IMR-90 (cell line): Measurements from ENCODE around the gene SUN5. TPM values are rescaled to one million over a fixed set of nuclear protein-coding genes. Genes with fewer than 3 reads are reported as not detected.

Experiments
- ATAC-seq: fragments of 200-7000 bp; cut with Tn5 transposase; 2 replicates; pipeline ENCODE4 v1.9.1; 2020; ENCODE audit warnings: low read depth, mild to moderate bottlenecking, moderate library complexity
- BruUV-seq: library from RNA; stranded (reverse); fragments of 400-500 nt; replicated peaks from 2 replicates; lab custom pipeline; 2021; lab: Mats Ljungman, UMichigan
- CTCF ChIA-PET: fragments of 300-600 bp; formaldehyde crosslinking; extraction: SDS; loops from one replicate; lab custom pipeline; 2021; ENCODE audit warnings: antibody characterized with exemption; lab: Yijun Ruan, JAX
- POLR2A ChIA-PET: fragments of 300-600 bp; sonication (Branson Sonifier 250); formaldehyde crosslinking; loops from one replicate; lab custom pipeline; 2022; ENCODE audit warnings: antibody characterized with exemption; ENCODE audit not compliant: unreplicated experiment; lab: Charles Lee
- DNase-seq: peaks from one replicate; pipeline ENCODE4 v3.0.0; 2013
- H2AFZ ChIP-seq: replicated peaks from 2 replicates; pipeline ENCODE3; 2013; ENCODE audit warnings: low read length, mild to moderate bottlenecking; ENCODE audit not compliant: poor library complexity
- H2AK5ac ChIP-seq: 2 replicates; pipeline ENCODE4 v1.6.1; 2013; ENCODE audit warnings: low read depth, low read length, inconsistent platforms
- H2AK9ac ChIP-seq: replicated peaks from 2 replicates; pipeline ENCODE3; 2013; ENCODE audit warnings: mild to moderate bottlenecking, low read depth, low read length, moderate library complexity; ENCODE audit not compliant: poor library complexity
- H2BK120ac ChIP-seq: 2 replicates; pipeline ENCODE4 v1.6.1; 2013; ENCODE audit warnings: low read depth, low read length, inconsistent platforms
- H2BK15ac ChIP-seq: 3 replicates; pipeline ENCODE4 v1.6.1; 2013; ENCODE audit warnings: low read depth, low read length, inconsistent platforms
- H2BK20ac ChIP-seq: 2 replicates; pipeline ENCODE4 v1.6.1; 2013; ENCODE audit warnings: low read depth, mild to moderate bottlenecking, inconsistent platforms, low read length, moderate library complexity
- H2BK5ac ChIP-seq: 2 replicates; pipeline ENCODE4 v1.6.1; 2013; ENCODE audit warnings: mild to moderate bottlenecking, low read depth, low read length, inconsistent platforms; ENCODE audit not compliant: poor library complexity, severe bottlenecking
- H3K14ac ChIP-seq: replicated peaks from 2 replicates; pipeline ENCODE4 v1.6.1; 2013; ENCODE audit warnings: low read depth, low read length, inconsistent platforms
- H3K18ac ChIP-seq: 2 replicates; pipeline ENCODE4 v1.6.1; 2013; ENCODE audit warnings: low read depth, low read length, control low read depth
- H3K23ac ChIP-seq: 2 replicates; pipeline ENCODE4 v1.6.1; 2013; ENCODE audit warnings: low read depth, low read length, inconsistent platforms
- H3K27ac ChIP-seq: 2 replicates; pipeline ENCODE4 v1.5.1; 2013; ENCODE audit warnings: mild to moderate bottlenecking, control low read depth, low read length; ENCODE audit not compliant: insufficient read depth
- H3K27me3 ChIP-seq: 2 replicates; pipeline ENCODE4 v1.6.1; 2013; ENCODE audit warnings: low read length; ENCODE audit not compliant: control insufficient read depth, insufficient read depth
- H3K36me3 ChIP-seq: 2 replicates; pipeline ENCODE4 v1.6.1; 2013; ENCODE audit warnings: low read length, mixed read lengths; ENCODE audit not compliant: control insufficient read depth, insufficient read depth
- H3K4ac ChIP-seq: 2 replicates; pipeline ENCODE4 v1.6.1; 2013; ENCODE audit warnings: low read depth, low read length, inconsistent platforms
- H3K4me1 ChIP-seq: 2 replicates; pipeline ENCODE4 v1.6.1; 2013; ENCODE audit warnings: low read length, mixed read lengths; ENCODE audit not compliant: control insufficient read depth, insufficient read depth
- H3K4me2 ChIP-seq: 2 replicates; pipeline ENCODE4 v1.6.1; 2013; ENCODE audit warnings: low read depth, mild to moderate bottlenecking, control low read depth, low read length, moderate library complexity
- H3K4me3 ChIP-seq: 2 replicates; pipeline ENCODE4 v1.5.1; 2013; ENCODE audit warnings: low read depth, mild to moderate bottlenecking, control low read depth, low read length, moderate library complexity; ENCODE audit not compliant: insufficient read depth
- H3K56ac ChIP-seq: 2 replicates; pipeline ENCODE4 v1.6.1; 2013; ENCODE audit warnings: low read length, inconsistent platforms; ENCODE audit not compliant: insufficient read depth; ENCODE audit errors: extremely low read depth
- H3K79me1 ChIP-seq, 2 experiments: 2 replicates each; pipeline ENCODE4 v1.6.1; 2013; ENCODE audit warnings: low read length in 2 of 2, inconsistent platforms in 1 of 2, low read depth in 1 of 2
- H3K9ac ChIP-seq: 2 replicates; pipeline ENCODE4 v1.6.1; 2013; ENCODE audit warnings: low read depth, low read length, control low read depth
- H3K9me1 ChIP-seq: 2 replicates; pipeline ENCODE4 v1.6.1; 2013; ENCODE audit warnings: low read length, inconsistent platforms; ENCODE audit not compliant: insufficient read depth
- H3K9me3 ChIP-seq: 2 replicates; pipeline ENCODE4 v1.6.1; 2013; ENCODE audit warnings: low read length; ENCODE audit not compliant: control insufficient read depth, insufficient read depth
- H4K20me1 ChIP-seq: 2 replicates; pipeline ENCODE4 v1.6.1; 2013; ENCODE audit warnings: low read length, inconsistent platforms; ENCODE audit not compliant: insufficient read depth
- H4K5ac ChIP-seq: 2 replicates; pipeline ENCODE4 v1.6.1; 2013; ENCODE audit warnings: mild to moderate bottlenecking, low read depth, low read length, control low read depth
- H4K8ac ChIP-seq, 2 experiments: 2 replicates each; pipeline ENCODE4 v1.6.1; 2013; ENCODE audit warnings: low read depth in 2 of 2, low read length in 2 of 2, control low read depth in 1 of 2, inconsistent platforms in 1 of 2
- H4K91ac ChIP-seq: 2 replicates; pipeline ENCODE4 v1.6.1; 2013; ENCODE audit warnings: low read depth, low read length, inconsistent platforms; ENCODE audit not compliant: insufficient read depth
- CHD1 ChIP-seq: IDR thresholded peaks from 2 replicates; pipeline ENCODE4 v1.6.1; 2012; ENCODE audit warnings: low read depth, low read length, improper control_type of control experiment
- WGBS, 2 experiments: methylation state at CpG; one replicate each; pipeline versions ENCODE4 v1.1.5 to v1.1.7; 2013; ENCODE audit warnings: missing lambda C conversion rate in 2 of 2; ENCODE audit not compliant: insufficient read length in 1 of 2; ENCODE audit errors: extremely low coverage in 2 of 2; 5-methylcytosine and 5-hydroxymethylcytosine counted together
- dilution Hi-C: fragments of 300-500 bp; cut with HindIII; formaldehyde crosslinking; loops from one replicate; pipeline ENCODE4 v1.14.3; 2018; ENCODE audit warnings: low sequenced_read_pairs; ENCODE audit not compliant: unreplicated experiment
- in situ Hi-C: fragments of 300-500 bp; cut with MboI; formaldehyde crosslinking; loops from 3 replicates; pipeline ENCODE4 v1.14.3; 2019; ENCODE audit warnings: low sequenced_read_pairs, inconsistent platforms, mixed read lengths
- intact Hi-C: fragments of 100-400 bp; cut with micrococcal nuclease; formaldehyde crosslinking; loops from 2 replicates; pipeline ENCODE4 v1.10.0; 2022
- polyA plus RNA-seq, 3 experiments: library from polyadenylated mRNA; depleted of rRNA; stranded (reverse); fragments of >200 nt; gene quantifications; 2 replicates each; pipeline ENCODE4 v1.2.3, GENCODE V29; 2012; ENCODE audit warnings: low replicate concordance in 1 of 3
- total RNA-seq: library from RNA; depleted of rRNA; stranded (reverse); fragments of >200 nt; gene quantifications from 2 replicates; pipeline ENCODE4 v1.2.3, GENCODE V29; 2012
- TF ChIP-seq, protein P1 (sequence below): fragments of 150-350 bp; IDR thresholded peaks from 2 replicates; pipeline ENCODE4 v1.6.1; 2017; ENCODE audit warnings: mild to moderate bottlenecking, antibody characterized with exemption, low read length, low read depth

Gene SUN5
- total and polyA plus RNA-seq, 2 of the 4 experiments (the other 2 are of a cell fraction), result not detected

DNA sequence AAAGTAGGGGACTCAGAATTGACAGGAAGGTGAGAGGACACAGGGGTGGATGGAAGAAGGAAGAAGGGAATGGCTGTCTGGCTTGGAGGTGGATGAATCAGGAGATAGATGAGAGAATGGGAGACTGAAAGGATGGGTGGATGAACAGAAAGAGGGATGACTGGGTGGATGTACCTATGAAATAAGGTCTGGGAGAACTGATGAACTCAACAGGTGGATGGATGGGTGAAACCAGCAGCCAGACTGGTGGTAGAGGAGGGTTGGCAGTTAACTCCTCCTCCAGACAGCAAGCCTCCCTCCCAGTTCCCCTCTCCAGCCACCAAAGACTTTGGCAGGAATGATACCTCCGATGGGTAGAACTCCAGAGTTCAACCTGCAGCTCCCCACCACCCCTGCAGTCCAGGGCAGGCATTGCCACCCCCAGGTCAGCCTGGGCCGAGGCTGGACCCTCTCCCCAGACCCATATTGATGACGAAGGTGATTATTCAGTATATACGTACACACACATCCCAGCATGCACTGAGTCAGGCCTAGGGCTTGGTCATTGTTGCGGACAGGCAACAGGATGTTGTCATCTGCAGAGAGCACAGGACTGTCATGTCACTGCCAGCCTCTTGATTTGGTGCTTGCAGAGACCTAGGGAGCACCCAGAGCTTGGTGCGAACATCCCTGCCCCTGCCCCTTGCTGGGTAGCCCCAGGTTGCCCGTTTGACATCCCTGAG is 2.0 kb downstream of the SUN5 start:
- no peak overlapping the region for H2BK15ac ChIP-seq
- no peak overlapping the region for H2AK5ac ChIP-seq
- no peak overlapping the region for H3K4me3 ChIP-seq
- no peaks in the 10 kb centered on the region for H3K36me3 ChIP-seq
- H3K18ac ChIP-seq, result no peak overlapping the region
- no peak overlapping the region for H3K4ac ChIP-seq
- H4K91ac ChIP-seq, result no peak overlapping the region
- no peaks in the 10 kb centered on the region; the same call in none of the 2 replicates for H3K27me3 ChIP-seq
- ChIA-PET POLR2A (no interaction called here), CTCF (interaction anchor here (0.6 kb wide), 1 partner anchor 26 kb away, joined by 3 read pairs; no protein-coding TSS in a partner anchor)
- intact Hi-C loops (no loop called here), in situ Hi-C loops (no loop called here), dilution Hi-C loops (no loop called here)
- no peak overlapping the region for H2AFZ ChIP-seq
- no peaks in the 10 kb centered on the region for H4K20me1 ChIP-seq
- no peak for ATAC-seq
- no peak for DNase-seq
- no peak overlapping the region for H2BK5ac ChIP-seq
- no peak overlapping the region for H2AK9ac ChIP-seq
- H3K9me3 ChIP-seq, result no peaks in the 10 kb centered on the region
- no peak overlapping the region for H3K27ac ChIP-seq
- no peak overlapping the region for H3K9ac ChIP-seq
- BruUV-seq, result no TSS peak
- 75% methylated on average over 2 of the region's 7 CpGs; no CpG with 5 or more reads in 1 of the 2 experiments for WGBS, 2 experiments
- no peak overlapping the region for H3K56ac ChIP-seq
- H3K9me1 ChIP-seq, result no peaks in the 10 kb centered on the region
- H3K4me2 ChIP-seq, result no peak overlapping the region
- TF ChIP-seq, protein P1, sequence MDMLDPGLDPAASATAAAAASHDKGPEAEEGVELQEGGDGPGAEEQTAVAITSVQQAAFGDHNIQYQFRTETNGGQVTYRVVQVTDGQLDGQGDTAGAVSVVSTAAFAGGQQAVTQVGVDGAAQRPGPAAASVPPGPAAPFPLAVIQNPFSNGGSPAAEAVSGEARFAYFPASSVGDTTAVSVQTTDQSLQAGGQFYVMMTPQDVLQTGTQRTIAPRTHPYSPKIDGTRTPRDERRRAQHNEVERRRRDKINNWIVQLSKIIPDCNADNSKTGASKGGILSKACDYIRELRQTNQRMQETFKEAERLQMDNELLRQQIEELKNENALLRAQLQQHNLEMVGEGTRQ, result no peak
- no peak for TF ChIP-seq CHD1
- H3K14ac ChIP-seq, result no peak overlapping the region
- no peak overlapping the region for H4K5ac ChIP-seq
- H2BK120ac ChIP-seq, result no peak overlapping the region
- H2BK20ac ChIP-seq, result no peak overlapping the region
- H3K79me1 ChIP-seq, result no peaks in the 10 kb centered on the region
- H4K8ac ChIP-seq, result no peak overlapping the region
- no peak overlapping the region for H3K23ac ChIP-seq
- no peaks in the 10 kb centered on the region for H3K4me1 ChIP-seq
